Glomerular visceral epithelial cell (primary cell): ENCODE data around the gene ABCB1.
"Not testable (repeated sequence)": the region's sequence is repeated elsewhere in the genome, so short reads cannot be mapped to it uniquely, and the experiment has no call there.

Experiments used
- DNase-seq: peaks from one replicate; pipeline ENCODE4 v3.0.0-alpha.2; 2016; ENCODE audit errors: extremely low spot score

The ABCB1 gene

DNA sequence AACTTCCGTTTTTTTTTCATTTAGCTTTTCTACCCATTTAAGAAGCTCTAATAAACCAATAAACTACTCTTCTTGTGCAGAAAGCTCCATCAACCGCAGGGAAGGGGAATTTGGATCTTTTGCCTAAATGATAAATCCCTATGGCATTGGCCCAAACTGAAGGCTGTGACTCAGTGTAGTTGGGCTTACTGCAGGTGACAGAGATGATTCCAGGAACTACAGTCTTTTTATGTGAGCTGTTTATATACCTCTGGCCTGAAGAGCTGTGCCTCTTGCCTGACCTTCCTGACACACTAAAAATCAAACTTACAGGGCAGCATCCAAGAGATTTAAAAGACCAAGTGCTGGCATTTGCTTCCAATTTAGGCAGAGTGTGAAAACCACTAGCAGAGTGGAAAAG, 25.2 kb downstream of the ABCB1 start:
- DNase-seq, result no peak

GRCh38 chr7:87574630-87575029, 26.1 kb downstream of the ABCB1 start:
- DNase-seq, result peak; percentile 41

DNA sequence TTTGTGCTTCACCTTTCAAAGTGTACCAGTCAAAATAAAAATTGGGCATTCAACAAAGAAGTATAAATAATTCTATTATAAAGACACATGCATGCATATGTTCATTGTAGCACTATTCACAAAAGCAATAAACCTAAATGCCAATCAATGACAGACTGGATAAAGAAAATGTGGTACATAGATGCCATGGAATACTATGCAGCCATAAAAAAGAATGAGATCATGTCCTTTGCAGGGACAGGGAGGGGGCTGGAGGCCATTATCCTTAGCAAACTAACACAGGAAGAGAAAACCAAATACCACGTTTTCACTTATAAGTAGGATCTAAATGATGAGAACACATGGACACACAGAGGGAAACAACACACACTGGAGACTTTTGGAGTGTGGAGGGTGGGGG, 28.2 kb downstream of the ABCB1 start:
- DNase-seq, result not testable (repeated sequence)

GRCh38 chr7:87570178-87570577, 30.5 kb downstream of the ABCB1 start:
- DNase-seq, result peak; percentile 66

GRCh38 chr7:87567052-87567451, 33.6 kb downstream of the ABCB1 start:
- DNase-seq, result no peak

DNA sequence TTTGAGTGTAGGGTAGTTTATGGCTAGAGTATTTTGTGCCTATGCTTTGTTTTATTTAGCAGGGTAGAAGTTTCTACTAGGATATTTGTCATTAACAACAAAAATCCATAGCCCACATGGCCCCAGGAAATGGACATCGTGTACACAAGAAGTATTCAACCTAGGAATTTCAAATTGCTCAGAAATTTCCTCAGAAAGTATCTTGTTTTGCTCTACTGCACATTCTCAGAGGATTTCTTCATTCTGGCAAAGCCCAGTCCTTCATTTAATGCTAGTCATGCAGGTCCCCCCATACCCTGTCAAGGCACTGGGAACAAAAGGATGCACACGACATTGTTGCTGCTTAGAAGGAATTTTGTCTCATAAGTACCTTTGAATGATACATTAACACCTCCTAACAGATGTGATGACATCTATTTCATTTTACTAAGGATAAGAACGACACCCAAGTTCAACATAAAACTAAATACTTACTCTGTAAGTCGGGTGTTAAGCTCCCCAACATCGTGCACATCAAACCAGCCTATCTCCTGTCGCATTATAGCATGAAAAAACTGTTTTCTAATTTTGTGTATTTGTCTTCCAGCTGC, 34.3 kb downstream of the ABCB1 start:
- no peak for DNase-seq

DNA sequence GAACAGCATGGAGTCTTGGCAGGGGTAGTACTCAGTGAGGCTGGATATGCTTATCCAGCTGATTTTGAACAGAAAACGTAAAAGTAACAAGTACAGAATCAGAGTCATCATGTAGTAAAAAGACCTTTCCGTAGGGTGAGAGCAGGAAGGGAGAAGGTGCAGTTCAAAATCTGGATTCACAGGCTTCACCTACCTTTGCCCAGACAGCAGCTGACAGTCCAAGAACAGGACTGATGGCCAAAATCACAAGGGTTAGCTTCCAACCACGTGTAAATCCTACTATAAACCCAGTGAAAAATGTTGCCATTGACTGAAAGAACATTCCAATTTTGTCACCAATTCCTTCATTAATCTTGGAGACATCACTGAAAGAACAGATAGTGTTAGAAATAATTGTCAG, 34.8 kb downstream of the ABCB1 start:
- DNase-seq, result no peak

- DNase-seq, result peak; percentile 56
Observed at GRCh38 chr7:87564296-87564963, 36.3 kb downstream of the ABCB1 start.

GRCh38 chr7:87561702-87562101, 39.0 kb downstream of the ABCB1 start:
- no peak for DNase-seq

DNA sequence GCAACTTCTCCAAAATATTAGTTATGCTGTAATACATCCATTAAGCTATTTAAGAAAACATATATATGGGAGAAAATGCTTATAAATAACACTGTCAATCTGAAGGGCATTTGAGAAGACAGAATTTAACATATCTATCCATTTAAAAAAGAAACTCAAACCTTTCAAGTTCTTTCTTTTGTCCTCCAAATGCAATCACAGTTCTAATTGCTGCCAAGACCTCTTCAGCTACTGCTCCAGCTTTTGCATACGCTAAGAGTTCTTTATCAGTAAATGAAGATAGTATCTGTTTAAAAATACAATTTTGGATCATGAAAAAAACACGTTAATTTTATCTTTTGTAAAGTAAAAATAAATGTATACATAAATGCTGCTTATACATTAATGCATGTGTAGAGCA, 39.6 kb downstream of the ABCB1 start:
- no peak for DNase-seq

GRCh38 chr7:87552351-87552900, 48.3 kb downstream of the ABCB1 start:
- DNase-seq, result no peak

- no peak for DNase-seq
Observed at GRCh38 chr7:87548123-87548919, 52.4 kb downstream of the ABCB1 start.

GRCh38 chr7:87545760-87546159, 54.9 kb downstream of the ABCB1 start:
- no peak for DNase-seq

GRCh38 chr7:87543623-87544022, 57.1 kb downstream of the ABCB1 start:
- no peak for DNase-seq

- DNase-seq, result peak; percentile 17
Observed at GRCh38 chr7:87541648-87542047, 59.0 kb downstream of the ABCB1 start.

DNA sequence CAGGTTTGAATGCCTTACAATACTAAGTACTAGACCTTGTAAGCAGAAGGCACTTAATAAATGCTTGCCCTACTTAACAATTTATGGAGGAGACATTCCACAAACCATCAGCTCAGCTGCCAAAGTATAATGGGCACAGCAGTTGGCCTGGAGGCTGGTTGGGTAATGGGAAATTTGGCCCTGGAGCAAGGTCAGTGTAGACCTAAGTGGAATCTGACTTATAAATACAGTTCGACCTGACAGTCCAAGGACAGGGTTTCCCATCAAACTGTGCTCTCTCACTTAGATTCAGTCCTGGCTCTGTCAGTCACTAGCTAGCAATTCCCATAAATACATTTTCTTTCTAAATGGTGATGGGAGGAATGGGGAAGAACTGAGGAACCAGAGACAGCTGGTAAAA, 62.6 kb downstream of the ABCB1 start:
- DNase-seq, result no peak

DNA sequence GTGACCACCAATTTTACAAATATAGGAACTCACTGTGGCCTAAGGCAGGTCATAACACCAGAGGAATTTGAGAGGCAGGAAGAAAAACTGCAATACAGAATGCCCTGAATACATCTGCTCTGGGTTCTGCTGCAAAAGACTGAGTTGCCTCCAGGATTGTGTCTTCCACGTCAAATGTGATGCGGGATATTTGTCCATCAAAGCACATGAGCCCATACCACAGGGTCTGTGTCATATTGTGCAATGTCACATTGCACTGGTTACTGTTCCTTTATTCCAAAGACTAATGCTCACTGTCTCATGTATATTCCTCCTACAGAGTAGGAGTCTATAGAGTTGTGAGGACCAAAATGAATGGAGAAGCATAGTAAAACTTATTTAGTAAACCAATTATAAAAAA, 66.6 kb downstream of the ABCB1 start:
- DNase-seq, result no peak

DNA sequence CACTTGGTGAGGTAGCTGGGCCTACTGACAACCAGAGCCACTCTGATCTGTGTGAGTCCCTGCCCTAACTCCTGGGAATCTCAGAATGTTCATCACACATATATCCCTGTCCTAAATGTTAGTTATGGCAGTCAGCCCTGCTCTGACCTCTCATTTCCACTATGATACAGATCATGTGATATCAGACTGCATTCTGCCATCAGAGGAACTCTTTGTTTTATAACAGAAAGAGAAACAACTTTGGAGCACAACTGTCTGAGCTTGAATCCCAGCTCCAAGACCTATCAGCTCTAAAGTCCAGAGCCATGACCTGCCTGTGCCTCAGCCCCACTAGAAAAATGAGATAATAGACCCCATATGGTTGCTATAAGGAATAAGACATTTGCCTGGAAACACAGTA, 70.6 kb downstream of the ABCB1 start:
- no peak for DNase-seq

GRCh38 chr7:87528730-87529129, 72.0 kb downstream of the ABCB1 start:
- DNase-seq, result no peak

DNA sequence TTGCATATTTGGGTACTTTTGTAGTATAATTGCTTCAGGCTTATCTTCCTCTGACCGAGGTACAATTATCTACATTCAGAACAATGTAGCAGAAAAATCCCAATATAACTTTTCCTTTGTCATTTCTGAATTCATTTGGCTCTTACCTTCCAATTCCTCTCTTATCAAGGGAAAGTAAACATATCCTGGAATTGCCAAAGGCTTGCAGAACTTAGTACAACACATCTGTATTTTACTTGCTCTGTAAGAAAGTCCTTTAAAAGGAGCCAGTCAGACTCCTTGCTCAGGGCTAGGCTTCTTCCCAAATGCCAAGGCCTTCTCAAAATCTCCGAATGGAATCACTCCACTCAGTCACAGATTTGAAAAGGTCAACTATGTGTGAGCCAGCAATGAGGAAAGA, 81.9 kb downstream of the ABCB1 start:
- DNase-seq, result no peak

DNA sequence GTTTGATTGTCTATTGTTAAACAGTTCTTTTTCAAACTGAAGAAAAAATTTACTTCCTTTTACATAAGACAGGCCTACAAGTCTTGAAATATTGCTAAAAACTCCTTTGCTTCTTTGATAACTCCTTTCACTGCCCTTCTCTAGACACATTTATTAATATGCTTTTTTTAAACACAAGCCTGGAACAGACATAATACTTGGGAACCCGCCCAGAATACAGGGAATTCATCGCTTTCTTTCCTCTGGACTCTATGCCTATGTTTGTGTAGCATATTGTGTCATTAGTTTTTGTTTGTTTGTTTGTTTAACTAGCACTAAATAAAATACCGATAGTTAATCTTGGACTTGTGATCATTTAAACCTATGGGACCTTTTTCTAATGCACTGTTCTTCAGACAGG, 82.8 kb downstream of the ABCB1 start:
- no peak for DNase-seq

GRCh38 chr7:87517136-87517815, 83.4 kb downstream of the ABCB1 start:
- DNase-seq, result peak; percentile 12
